SW480 (cell line): ENCODE results near the gene TMEM9.
"Not testable (repeated sequence)": the region's sequence is repeated elsewhere in the genome, so short reads cannot be mapped to it uniquely, and the experiment has no call there.

ENCODE experiments used
- DNase-seq: peaks from one replicate; pipeline ENCODE4 v3.0.0-alpha.2; 2016; ENCODE audit warnings: low spot score

The TMEM9 gene

DNA sequence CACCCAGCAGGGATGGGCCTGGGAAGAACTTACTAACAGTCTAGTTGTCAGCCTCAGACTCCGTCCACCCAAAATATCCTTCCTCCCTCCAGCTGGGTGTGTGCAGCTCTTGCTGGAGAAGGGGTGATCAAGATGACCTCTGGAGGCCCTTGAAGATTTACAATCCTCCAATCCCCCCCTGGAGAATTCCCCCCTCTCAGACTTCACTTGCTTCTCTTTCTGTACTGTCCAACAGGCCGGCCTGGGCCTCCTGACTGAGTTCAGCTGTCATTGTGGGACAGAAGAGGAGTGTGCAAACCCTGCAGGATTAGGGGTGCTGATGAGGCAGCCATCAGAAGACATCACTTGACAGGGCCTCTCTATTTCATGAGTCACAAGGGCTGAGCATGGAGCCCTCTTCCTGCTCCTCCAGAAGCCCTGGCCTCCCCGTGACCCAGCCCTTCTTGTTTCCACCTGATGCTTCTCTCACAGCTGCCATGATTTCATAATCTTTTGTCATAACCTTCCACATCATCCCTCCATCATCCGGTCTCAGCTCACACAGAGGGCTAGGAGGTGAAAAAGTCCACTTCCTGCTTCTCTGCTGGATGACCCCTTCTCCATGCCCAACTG lies 18.8 kb upstream of the TMEM9 start:
- DNase-seq = no peak

GRCh38 chr1:201172326-201172725 lies 18.1 kb upstream of the TMEM9 start:
- DNase-seq = no peak

- peak; percentile 73 for DNase-seq
Observed at GRCh38 chr1:201171063-201172036, 17.1 kb upstream of the TMEM9 start.

GRCh38 chr1:201170533-201171062 lies 16.3 kb upstream of the TMEM9 start:
- peak; percentile 97 for DNase-seq

GRCh38 chr1:201169971-201170532 lies 15.8 kb upstream of the TMEM9 start:
- no peak for DNase-seq

DNA sequence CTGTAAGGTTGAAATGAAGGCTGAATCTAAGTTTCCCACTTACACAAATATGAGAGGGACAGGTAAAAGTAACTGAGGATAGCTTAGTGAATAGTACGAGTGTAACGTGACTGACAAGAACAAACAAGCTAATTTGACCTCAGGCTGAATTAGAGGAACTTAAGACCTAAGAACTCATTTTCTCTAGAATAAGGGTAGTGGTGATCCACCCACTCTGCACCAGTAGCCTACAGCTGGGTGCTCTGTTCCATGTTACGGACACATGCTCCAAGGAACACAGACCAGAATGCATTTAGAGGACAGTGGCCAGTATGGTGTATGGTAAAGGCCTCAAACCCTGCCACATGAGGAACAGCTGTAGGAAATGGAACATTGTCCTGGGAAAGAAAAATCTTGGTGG lies 14.9 kb upstream of the TMEM9 start:
- DNase-seq = no peak

- no peak for DNase-seq
Observed at GRCh38 chr1:201167041-201167991, 13.0 kb upstream of the TMEM9 start.

- DNase-seq = peak; percentile 84
Observed at GRCh38 chr1:201164645-201165044, 10.4 kb upstream of the TMEM9 start.

- no peak for DNase-seq
Observed at GRCh38 chr1:201163707-201164106, 9.4 kb upstream of the TMEM9 start.

- DNase-seq = not testable (repeated sequence)
Observed at GRCh38 chr1:201163036-201163435, 8.8 kb upstream of the TMEM9 start.

DNA sequence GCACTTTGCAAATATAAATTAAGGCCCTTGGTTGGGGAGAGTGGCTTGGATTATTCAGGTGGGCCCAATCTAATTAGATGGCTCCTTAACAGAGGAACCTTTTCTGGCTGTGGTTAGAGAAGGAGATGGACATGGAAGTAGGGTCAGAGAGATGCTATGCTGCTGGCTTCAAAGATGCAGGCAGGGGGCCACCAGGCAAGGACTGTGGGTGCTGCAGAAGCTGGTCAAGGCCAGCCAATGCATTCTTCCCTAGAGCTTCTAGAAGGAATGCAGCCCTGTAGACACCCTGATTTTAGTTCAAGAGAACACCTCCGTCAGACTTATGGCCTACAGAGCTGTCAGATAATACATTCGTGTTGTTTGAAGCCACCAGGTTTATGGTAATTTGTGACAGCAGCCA lies 3.7 kb upstream of the TMEM9 start:
- no peak for DNase-seq

GRCh38 chr1:201156819-201157218 lies 2.5 kb upstream of the TMEM9 start:
- DNase-seq = no peak

DNA sequence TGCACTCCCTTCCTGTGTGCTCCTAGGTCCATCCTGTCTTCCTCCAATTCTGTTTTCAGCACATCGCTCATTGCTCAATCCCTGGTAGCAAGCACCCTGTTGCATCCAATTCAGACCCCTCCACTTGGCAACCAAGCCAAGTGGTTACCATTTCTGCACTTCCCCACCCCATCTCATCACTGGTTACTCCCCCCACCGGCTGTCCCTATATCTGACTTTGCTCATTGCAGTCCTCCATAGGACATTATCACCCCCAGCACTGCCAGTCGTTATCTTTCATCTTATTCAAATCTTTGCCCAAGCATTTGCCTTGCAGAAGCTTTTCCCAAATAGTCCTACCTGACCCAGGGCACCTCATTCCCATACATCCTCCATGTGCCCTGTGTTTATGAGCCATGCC lies 2.1 kb upstream of the TMEM9 start:
- no peak for DNase-seq

DNA sequence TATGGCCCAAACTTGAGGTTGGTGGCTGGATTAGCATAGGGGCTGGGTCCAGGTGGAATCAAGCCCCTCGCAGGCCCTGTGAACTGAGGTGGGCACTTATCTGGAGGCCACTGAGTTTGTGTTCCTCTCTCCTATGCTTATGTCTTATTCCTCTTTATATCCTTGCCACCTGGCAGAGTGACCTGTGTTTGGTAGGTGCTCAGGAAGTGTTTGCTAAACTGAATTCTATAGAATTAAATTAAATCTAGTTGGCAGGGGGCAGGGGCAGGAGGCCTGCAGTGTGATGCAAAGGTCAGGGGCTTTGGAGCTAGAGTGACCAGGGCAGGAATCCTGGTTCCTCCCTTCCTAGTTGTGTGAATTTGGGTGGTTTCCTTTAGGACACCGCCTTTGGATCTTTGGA lies 1.1 kb upstream of the TMEM9 start:
- no peak for DNase-seq

GRCh38 chr1:201153474-201154388 lies 543 bp downstream of the TMEM9 start:
- DNase-seq = peak; percentile 26

DNA sequence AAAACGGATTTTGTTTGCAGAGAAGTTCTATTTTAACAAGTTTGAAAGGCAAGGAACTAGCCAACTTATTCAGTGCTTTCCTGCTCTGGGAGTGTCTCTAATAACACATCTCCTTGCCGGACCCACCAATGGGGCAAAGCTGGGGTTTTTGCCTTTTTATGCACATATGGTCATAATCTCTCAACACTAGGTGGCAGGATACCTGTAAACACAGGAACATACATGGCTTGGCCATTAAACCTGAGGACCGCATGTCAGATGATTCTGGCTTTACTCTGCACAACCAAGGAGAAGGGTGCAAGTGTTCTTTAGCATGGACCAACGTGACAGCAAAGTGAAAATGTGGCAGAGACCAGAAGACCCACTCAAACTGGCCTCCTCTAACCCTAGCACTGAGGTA lies 4.9 kb downstream of the TMEM9 start:
- DNase-seq = peak; percentile 62

DNA sequence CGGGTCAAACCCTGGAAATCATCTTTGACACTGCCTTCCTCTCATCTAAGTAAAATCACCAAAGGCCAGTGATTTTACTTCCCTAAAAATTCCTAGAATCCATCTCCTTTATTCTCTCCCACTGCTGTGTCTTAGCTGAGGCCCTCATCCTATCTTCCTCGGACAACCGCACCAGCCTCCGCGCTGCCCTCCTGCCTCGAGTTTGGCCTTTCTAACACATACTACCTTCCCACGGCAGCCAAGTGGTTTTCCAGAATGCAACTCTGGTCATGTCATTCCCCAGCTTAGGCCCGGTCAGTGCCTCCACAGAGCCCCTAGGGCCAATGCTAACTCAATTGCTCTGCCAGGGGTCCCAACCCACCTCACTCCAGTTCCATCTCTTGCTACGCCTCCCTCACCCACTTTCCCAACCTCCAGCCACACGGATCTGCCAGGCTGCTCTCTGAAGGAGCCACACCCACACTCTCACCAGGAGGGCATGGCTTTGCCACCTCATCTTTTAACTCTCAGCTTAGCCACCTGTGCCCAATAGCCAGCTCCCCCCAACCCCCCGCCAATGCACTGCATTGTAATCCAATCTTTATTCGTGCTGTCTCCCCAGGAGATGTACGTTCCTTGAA lies 6.8 kb downstream of the TMEM9 start:
- DNase-seq = no peak

GRCh38 chr1:201146626-201147390 lies 7.5 kb downstream of the TMEM9 start:
- no peak for DNase-seq

- DNase-seq = no peak
Observed at GRCh38 chr1:201145816-201146215, 8.5 kb downstream of the TMEM9 start.
